Measurements from ENCODE around the gene SF3A2.

SF3A2 gene

GRCh38 chr19:2282862-2283237, 46.2 kb downstream of the SF3A2 start:
- Histone ChIP-seq H3K36me3 (ENCODE audit: low read length) (no peaks in the 10 kb centered on the region), H3F3A (ENCODE audit: insufficient read depth) (0 out of 2 replicates have a peak, but pooled peaks cover 3% of the 10 kb centered on the region), H3K9me2 (replicated peaks; ENCODE audit: insufficient read depth, low read length) (no peaks in the 10 kb centered on the region), H3K9ac (ENCODE audit: low read length) (no peak overlapping the region), H3K4me2 (ENCODE audit: low read depth, low read length, poor library complexity, severe bottlenecking) (no peak overlapping the region), H3K9me3 (ENCODE audit: insufficient read depth, low read length) (no peaks in the 10 kb centered on the region), H2AFZ (ENCODE audit: low read depth, low read length, severe bottlenecking) (no peak overlapping the region), H3K27ac (ENCODE audit: low read depth, low read length) (no peak overlapping the region), H3K79me2 (ENCODE audit: insufficient read depth, low read length) (no peaks in the 10 kb centered on the region), H3K27me3 (ENCODE audit: low read length) (no peaks in the 10 kb centered on the region), H3K4me3 (ENCODE audit: insufficient read depth, low read length, poor library complexity, severe bottlenecking) (no peak overlapping the region), H4K20me1 (ENCODE audit: low read depth, low read length) (no peaks in the 10 kb centered on the region)
- TF ChIP-seq CTCF (IDR thresholded peaks at IDR 0.05; ENCODE audit: insufficient read depth, low read length, poor library complexity, severe bottlenecking) (no peak), EZH2phosphoT487 (conservative IDR thresholded peaks at IDR 0.05; ENCODE audit: low read length) (no peak)

- no peaks in the 10 kb centered on the region for H3K9me3 ChIP-seq (ENCODE audit: insufficient read depth, low read length)
- no peaks in the 10 kb centered on the region for H3K27me3 ChIP-seq (ENCODE audit: low read length)
- H3K36me3 ChIP-seq (ENCODE audit: low read length) = no peaks in the 10 kb centered on the region
- no peak overlapping the region for H3K4me2 ChIP-seq (ENCODE audit: low read depth, low read length, poor library complexity, severe bottlenecking)
- TF ChIP-seq CTCF (IDR thresholded peaks at IDR 0.05; ENCODE audit: insufficient read depth, low read length, poor library complexity, severe bottlenecking) (no peak), EZH2phosphoT487 (conservative IDR thresholded peaks at IDR 0.05; ENCODE audit: low read length) (no peak)
- H3F3A ChIP-seq (ENCODE audit: insufficient read depth) = 0 out of 2 replicates have a peak, but pooled peaks cover 3% of the 10 kb centered on the region
- no peak overlapping the region for H2AFZ ChIP-seq (ENCODE audit: low read depth, low read length, severe bottlenecking)
- no peaks in the 10 kb centered on the region for H4K20me1 ChIP-seq (ENCODE audit: low read depth, low read length)
- no peak overlapping the region for H3K9ac ChIP-seq (ENCODE audit: low read length)
- H3K4me3 ChIP-seq (ENCODE audit: insufficient read depth, low read length, poor library complexity, severe bottlenecking) = no peak overlapping the region
- H3K9me2 ChIP-seq (replicated peaks; ENCODE audit: insufficient read depth, low read length) = no peaks in the 10 kb centered on the region
- no peaks in the 10 kb centered on the region for H3K79me2 ChIP-seq (ENCODE audit: insufficient read depth, low read length)
- no peak overlapping the region for H3K27ac ChIP-seq (ENCODE audit: low read depth, low read length)
Observed at GRCh38 chr19:2283835-2284507, 47.3 kb downstream of the SF3A2 start.

- Histone ChIP-seq H3K4me3 (ENCODE audit: insufficient read depth, low read length, poor library complexity, severe bottlenecking) (no peak overlapping the region), H3K36me3 (ENCODE audit: low read length) (no peaks in the 10 kb centered on the region), H4K20me1 (ENCODE audit: low read depth, low read length) (no peaks in the 10 kb centered on the region), H3K27me3 (ENCODE audit: low read length) (no peaks in the 10 kb centered on the region), H3K9ac (ENCODE audit: low read length) (no peak overlapping the region), H3K9me3 (ENCODE audit: insufficient read depth, low read length) (no peaks in the 10 kb centered on the region), H3F3A (ENCODE audit: insufficient read depth) (0 out of 2 replicates have a peak, but pooled peaks cover 3% of the 10 kb centered on the region), H3K27ac (ENCODE audit: low read depth, low read length) (no peak overlapping the region), H3K4me2 (ENCODE audit: low read depth, low read length, poor library complexity, severe bottlenecking) (no peak overlapping the region), H2AFZ (ENCODE audit: low read depth, low read length, severe bottlenecking) (no peak overlapping the region), H3K9me2 (replicated peaks; ENCODE audit: insufficient read depth, low read length) (no peaks in the 10 kb centered on the region), H3K79me2 (ENCODE audit: insufficient read depth, low read length) (no peaks in the 10 kb centered on the region)
- no peak for TF ChIP-seq CTCF (IDR thresholded peaks at IDR 0.05; ENCODE audit: insufficient read depth, low read length, poor library complexity, severe bottlenecking)
- no peak for TF ChIP-seq EZH2phosphoT487 (conservative IDR thresholded peaks at IDR 0.05; ENCODE audit: low read length)
Observed at GRCh38 chr19:2286402-2287140, 49.9 kb downstream of the SF3A2 start.

All from SU-DHL-6 (cell line).